ENCODE measurements around the gene NLRP10.

The NLRP10 gene

GRCh38 chr11:7924536-7924935 lies 40.7 kb downstream of the NLRP10 start:
- in situ Hi-C loops (cut with HindIII; ENCODE audit: low pct_ligation_motif_present, low pct_unique_long_range_greater_than_20kb, low sequenced_read_pairs): no loop called here
- DNase-seq: no peak

GRCh38 chr11:7918141-7918540 lies 47.1 kb downstream of the NLRP10 start:
- in situ Hi-C loops (cut with HindIII; ENCODE audit: low pct_ligation_motif_present, low pct_unique_long_range_greater_than_20kb, low sequenced_read_pairs): no loop called here
- no peak for DNase-seq
